Keratinocyte (primary cell): Measurements from ENCODE around the gene ARID1B.

ENCODE experiments used
- EZH2 ChIP-seq: IDR thresholded peaks from one replicate; pipeline ENCODE4 v1.6.1; 2012; ENCODE audit warnings: inconsistent platforms, mild to moderate bottlenecking, low read length, moderate library complexity
- TF ChIP-seq, protein P1 (sequence below), 3 experiments: IDR thresholded peaks in 1 of 3; conservative IDR thresholded peaks in 1 of 3; optimal IDR thresholded peaks in 1 of 3; 2 replicates in 2 of 3; 3 replicates in 1 of 3; pipeline versions ENCODE3 to v1.5.1; 2011; ENCODE audit warnings: low read length in 3 of 3, mild to moderate bottlenecking in 3 of 3, moderate library complexity in 2 of 3, control low read depth in 1 of 3, inconsistent platforms in 1 of 3; ENCODE audit not compliant: insufficient read depth in 2 of 3; ENCODE audit errors: extremely low read depth in 1 of 3

DNA sequence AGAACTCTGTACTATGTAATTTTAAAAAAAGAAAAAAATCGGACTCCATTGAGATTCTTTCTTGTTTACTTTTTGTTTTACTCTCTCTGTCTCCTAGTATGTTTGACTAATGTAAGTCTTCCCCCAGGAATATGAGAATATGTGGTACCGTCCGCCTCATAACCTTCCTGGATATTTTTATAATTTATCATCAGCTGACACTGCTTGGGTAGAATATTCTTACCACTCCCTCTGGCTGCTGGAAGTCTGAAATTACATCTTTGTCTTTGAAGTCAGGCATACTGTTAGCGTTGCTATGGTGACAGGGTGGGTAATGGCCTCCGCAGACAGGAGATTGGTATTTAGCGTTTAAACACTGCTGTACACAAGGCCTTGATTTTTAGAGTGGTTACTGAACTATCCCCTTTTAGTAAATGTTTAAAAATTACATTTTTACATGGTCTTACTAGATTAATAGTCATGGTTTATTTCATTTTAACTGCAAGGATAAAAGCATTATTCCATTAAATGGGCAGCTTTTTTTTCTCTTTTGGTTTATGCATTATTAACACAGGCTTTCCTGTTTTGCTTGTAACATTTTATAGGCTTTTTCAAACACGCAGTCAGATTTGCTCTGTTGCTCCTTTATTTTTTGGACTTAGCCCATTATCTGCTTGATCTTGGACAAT, 176.4 kb downstream of the ARID1B start:
- TF ChIP-seq, protein P1, sequence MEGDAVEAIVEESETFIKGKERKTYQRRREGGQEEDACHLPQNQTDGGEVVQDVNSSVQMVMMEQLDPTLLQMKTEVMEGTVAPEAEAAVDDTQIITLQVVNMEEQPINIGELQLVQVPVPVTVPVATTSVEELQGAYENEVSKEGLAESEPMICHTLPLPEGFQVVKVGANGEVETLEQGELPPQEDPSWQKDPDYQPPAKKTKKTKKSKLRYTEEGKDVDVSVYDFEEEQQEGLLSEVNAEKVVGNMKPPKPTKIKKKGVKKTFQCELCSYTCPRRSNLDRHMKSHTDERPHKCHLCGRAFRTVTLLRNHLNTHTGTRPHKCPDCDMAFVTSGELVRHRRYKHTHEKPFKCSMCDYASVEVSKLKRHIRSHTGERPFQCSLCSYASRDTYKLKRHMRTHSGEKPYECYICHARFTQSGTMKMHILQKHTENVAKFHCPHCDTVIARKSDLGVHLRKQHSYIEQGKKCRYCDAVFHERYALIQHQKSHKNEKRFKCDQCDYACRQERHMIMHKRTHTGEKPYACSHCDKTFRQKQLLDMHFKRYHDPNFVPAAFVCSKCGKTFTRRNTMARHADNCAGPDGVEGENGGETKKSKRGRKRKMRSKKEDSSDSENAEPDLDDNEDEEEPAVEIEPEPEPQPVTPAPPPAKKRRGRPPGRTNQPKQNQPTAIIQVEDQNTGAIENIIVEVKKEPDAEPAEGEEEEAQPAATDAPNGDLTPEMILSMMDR (optimal IDR thresholded peaks at IDR 0.05 in 1 of 3, IDR thresholded peaks at IDR 0.05 in 1 of 3, conservative IDR thresholded peaks at IDR 0.05 in 1 of 3; ENCODE audit: extremely low read depth in 1 of 3, insufficient read depth in 2 of 3, low read length in 3 of 3), result peak; percentile 19 to 50 (median 30)
- no peak for TF ChIP-seq EZH2
